Stimulated activated CD8-positive, alpha-beta memory T cell treated with anti-CD3 and anti-CD28 coated beads, Interleukin-7, amount 100 ng/mL, for 48 hours (primary cell): Measurements from ENCODE around the gene FTCDNL1.

Source experiments
- DNase-seq, 2 donors: peaks; one replicate each; pipeline ENCODE4 v3.0.0-alpha.2; 2020; ENCODE audit warnings: low read depth in 1 of 2; ENCODE audit errors: extremely low read depth in 1 of 2

Gene FTCDNL1

DNA sequence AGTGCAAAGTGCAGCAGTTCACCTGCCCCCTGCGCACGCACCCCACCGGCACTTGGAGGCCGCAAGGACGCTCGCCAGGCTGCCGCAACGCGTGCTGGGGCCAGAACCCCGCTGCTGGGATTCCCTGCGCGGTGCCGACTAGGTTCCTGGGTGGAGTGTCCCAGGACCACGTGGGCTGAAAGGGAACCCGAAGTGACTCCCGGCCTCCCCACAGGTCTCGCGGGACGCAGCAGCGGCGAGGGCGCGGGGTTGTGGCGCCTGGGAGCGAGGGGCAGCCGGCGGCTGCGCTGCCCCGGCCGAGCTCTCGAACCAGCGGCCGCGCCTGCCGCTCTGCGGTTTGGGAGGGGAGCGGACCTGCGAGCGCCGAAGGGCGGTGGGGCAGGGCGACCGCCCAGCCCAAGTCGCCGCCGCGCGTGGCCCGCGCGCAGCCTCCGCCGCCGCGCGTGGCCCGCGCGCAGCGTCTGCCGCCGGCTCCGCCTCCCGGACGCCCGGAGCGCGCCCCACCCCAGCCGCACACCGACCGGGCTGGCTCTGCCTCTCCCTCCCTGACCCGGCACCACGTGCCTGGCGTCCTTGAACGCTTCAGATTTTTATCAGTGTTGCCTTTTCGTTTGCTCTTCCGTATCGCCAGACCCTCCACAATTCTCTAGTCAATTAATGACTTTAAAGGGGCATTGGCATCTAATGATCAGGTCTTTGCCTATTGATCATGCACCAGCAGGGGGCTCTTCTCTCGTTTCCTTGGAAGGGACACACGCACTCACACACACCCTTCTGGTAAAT is at the start of gene FTCDNL1:
Gene FTCDNL1, minus strand, starts transcription at position 475 of the 783 bp plus-strand sequence. CDS start 2,230 bp downstream, outside the sequence.
- peak; percentile 39 to 44 for DNase-seq

- DNase-seq: no peak
Observed at GRCh38 chr2:199896617-199897016, 45.6 kb upstream of the FTCDNL1 start.

DNA sequence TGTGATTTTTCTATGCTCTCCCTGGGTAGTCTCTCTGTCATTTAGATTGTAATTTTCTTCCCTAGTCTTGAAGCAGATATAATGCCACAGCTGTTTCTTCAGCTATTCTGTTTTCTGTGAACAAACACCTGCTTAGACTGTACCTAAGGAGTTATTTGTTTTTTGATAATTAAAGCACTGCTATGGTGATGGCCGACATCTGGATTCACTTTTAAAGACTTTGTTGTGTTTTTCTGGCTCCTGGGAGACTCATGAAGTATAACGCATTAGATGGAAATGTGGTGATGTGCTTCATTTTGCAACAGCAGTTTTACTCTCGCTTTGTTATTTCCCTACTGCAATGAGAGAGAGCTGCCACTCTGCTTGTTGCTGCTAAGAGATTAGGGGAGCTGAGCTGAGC is 44.4 kb upstream of the FTCDNL1 start:
- DNase-seq: no peak

GRCh38 chr2:199883474-199884212 is 32.7 kb upstream of the FTCDNL1 start:
- DNase-seq: no peak

GRCh38 chr2:199882667-199883066 is 31.7 kb upstream of the FTCDNL1 start:
- DNase-seq: no peak

GRCh38 chr2:199875400-199875799 is 24.4 kb upstream of the FTCDNL1 start:
- no peak for DNase-seq

DNA sequence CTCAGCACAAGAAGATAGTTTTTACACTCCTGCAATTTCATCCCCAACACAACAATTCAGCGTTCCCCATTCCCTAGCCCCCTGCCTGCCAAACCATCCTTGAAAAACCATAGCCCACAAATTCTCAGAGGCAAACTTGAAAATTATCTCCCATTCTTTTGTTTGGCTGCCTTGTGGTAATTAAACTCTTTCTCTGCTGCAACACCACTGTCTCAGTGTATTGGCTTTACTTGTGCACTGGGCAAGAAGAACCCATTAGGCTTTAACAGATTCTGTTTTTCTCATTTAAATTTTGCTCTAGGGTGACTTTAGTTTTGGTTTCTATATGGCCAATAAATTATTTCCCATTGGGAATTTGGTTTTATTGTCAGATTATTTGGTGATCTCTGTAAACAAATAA is 23.2 kb upstream of the FTCDNL1 start:
- DNase-seq: no peak

DNA sequence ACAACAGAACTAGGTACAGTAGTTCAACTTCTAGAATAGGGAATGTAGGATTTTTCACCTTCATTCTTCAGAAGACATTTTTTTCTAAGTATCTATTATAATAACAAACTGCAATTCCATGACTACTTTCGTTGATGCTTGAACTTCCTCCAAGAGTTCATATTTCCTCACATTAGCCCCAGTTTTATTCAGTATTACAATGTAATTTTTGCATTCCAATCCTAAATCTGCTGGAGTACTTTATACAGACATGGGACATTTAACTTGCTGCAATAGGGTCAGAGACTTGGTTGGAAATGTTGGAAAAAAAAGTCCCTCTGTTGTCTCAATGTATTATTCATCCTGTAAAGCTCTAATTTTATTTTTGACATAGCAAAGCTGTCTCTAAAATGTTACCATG is 19.6 kb upstream of the FTCDNL1 start:
- no peak for DNase-seq

DNA sequence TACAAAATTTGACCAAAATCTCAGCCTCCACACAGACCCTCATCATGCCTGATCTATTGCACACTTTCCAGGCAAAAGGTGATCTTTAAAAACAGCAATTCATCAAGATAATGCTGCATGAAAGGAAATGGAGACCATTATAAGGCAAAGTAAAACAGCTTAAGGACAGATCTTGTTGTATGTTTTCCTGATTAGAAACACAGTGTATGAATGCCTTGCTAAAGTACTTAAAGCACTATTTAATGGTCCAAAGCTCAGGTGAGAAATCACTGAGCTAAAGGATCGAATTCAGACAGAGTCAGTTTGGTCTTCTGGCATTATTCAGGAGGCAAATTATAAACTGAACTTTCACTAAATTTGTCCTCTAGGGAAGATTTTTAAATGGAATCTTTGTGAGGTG is 18.7 kb upstream of the FTCDNL1 start:
- no peak for DNase-seq

DNA sequence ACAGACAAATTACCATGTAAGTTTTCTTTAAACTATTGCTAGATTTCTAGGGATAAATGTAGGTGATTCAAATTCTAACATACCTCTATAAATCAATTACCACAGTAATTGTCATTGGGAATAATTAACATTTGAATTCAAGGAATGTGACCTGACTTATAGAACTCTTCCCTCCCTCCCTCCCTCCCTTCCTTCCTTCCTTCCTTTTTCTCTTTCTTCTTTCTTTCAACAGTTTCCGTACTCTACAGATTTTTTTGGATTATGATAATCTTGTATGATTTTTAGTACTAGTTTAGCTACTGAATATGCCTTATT is 18.2 kb upstream of the FTCDNL1 start:
- DNase-seq: no peak

- DNase-seq: no peak
Observed at GRCh38 chr2:199868431-199869226, 17.6 kb upstream of the FTCDNL1 start.

DNA sequence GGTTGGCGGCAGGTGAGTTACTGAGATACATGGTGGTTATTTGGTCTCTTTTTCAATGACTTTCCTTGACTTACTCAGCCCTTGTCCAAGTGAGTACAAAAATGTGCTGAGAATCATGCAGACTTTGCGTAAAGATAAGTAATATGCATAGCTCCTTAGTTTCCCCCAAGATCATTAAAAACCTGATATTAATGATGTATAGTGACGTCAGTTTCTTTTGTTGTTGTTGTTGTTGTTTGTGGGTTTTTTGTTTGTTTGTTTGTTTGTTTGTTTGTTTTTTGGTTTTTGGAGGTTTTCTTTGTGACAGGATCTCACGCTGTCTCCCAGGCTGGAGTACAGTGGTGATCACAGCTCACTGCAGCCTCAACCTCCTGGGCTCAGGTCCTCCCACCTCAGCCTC is 14.9 kb upstream of the FTCDNL1 start:
- DNase-seq: no peak

DNA sequence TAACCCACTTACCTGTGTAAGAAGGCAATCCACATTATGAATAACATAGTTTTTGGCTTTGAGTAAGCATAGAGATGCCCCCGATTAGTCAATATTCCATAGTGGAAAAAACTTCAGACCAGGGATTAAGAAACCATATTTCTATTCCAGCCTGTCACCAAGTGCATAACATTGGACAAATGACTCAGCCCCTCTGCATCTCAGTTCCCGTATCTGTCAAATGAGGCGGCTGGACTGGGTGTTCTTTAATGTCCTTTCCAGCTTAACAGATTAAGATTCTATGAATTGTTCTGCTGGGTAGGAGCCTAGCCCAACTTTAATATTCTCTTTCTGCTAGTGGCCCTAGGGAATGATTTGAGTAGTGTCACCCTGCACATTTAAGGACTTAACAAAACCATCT is 11.8 kb upstream of the FTCDNL1 start:
- DNase-seq: no peak

- no peak for DNase-seq
Observed at GRCh38 chr2:199861132-199861774, 10.3 kb upstream of the FTCDNL1 start.

DNA sequence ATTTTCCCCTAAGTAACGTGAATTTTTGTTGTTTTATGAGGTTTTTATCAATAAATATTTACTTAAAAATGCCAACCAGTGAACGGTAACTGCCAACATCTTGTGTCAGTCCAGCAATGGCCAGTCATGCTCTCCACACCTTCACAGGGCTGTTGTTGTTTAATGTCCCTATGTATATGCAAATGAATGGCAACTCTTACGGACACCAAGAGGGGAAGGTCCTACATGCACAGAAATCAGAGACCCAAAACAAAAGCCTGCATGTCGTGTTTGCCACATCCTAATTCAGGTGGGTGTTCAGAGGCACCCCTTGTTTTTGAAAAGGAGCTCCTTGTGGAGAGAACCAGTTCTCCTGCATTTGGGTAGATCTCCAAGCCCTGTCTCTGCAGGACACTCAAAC is 4.8 kb upstream of the FTCDNL1 start:
- DNase-seq: no peak

DNA sequence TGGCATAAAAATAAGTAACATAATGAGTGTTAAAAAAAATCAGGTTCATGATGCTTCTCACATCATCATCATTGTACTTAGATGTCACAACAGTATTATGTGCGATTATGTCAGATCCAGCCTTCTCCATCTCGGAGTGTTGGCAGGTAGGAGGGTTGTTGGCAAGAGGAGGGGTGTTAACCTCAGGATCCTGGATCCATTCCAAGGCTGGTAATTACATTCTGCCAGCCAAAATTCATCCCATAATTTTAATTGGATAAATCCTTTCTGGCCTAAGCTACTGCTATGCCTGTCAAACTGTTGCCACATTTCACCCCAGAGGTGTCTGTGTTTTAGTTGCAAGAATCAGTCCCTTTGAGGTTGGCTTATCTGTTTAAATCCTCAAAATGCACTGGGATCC is 891 bp upstream of the FTCDNL1 start:
- no peak for DNase-seq

GRCh38 chr2:199851501-199851810 is 464 bp upstream of the FTCDNL1 start:
- DNase-seq: no peak

DNA sequence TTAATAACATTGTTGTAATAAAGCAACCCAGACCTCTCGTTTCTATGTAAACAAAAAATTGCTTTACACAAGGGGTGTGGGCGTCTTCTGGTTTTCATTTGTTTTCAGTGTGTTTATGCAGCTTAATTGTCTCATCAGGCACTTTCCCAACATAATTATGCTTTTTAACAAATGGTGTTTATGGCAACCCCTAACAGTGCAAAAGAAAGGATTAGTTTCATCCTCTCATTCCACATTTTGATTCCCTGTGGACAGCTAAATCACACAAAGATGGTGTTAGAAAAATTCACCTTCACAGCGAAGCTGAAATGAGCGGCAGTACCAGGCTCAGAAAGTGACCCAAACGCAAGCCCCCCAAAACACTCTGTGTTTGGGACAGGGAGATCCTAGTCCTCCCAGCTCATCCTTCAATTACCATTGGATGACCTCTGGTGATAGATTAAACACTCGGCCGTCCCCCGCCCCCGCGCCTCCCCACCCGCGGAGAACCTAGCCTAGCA is 724 bp downstream of the FTCDNL1 start:
- DNase-seq: no peak

DNA sequence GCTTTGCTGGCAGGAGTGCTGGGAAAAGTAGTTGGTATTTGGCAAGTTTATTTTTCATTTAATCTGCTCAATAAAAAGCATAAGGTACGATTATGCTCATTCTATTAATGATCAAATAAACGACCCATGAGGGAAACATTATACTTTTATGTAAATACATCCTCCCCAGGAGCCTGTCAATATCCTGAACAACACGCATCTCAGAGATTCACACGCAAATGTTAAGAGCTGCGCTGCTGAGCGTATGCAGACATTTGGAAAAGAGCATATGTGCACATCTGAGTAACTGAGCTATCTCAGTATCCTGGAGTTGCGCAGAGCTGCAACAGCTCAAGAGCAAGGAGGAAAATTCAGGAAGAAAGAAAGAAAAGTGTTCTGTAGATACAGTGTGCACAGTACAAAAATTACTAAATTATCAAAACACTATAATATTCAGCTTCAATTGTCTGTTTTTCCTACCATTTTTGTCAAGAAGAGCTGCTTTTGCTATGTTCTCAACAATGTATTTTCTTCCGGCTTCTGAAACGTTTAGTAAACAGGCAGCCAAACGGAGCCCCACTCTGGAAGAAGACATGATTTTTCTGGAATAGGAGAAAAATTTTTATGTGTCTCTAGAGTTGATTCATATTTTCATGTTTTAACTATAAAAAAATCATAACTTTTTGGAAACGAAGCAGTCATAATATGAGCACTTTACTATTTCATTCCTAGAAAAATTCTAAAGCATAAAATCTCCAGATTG is 2.4 kb downstream of the FTCDNL1 start:
- no peak for DNase-seq

- DNase-seq: no peak
Observed at GRCh38 chr2:199847181-199847864, 3.7 kb downstream of the FTCDNL1 start.
